Measurements from ENCODE around the gene RNF222.

DNA sequence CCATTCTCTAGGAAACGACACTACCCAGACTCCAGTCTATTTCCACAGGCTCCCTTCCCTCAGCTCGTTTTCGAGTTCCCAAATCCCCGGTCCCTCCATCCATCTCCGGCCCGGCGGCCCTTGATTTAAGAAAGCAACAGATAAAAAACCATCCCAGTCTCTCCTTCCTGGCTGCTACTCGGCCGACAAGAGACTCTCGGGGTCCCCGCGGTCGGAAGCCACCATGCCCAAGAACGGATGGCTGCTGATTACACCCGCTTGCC is 14.8 kb downstream of the RNF222 start:
- TF ChIP-seq CTCF (IDR thresholded peaks at IDR 0.05), result no peak
- no peak for TF ChIP-seq POLR2A (IDR thresholded peaks at IDR 0.05)
- TF ChIP-seq POLR2AphosphoS5 (IDR thresholded peaks at IDR 0.05), result no peak
- TF ChIP-seq EP300 (IDR thresholded peaks at IDR 0.05; ENCODE audit: low read depth), result no peak

All from transverse colon (tissue), 4 donors.